Stimulated activated naive CD8-positive, alpha-beta T cell treated with anti-CD3 and anti-CD28 coated beads, Interleukin-15, Interleukin-2, amounts not matched to agents 100 ng/mL and 50 ng/mL, for 24 hours (primary cell): ENCODE measurements around the gene SH3BGRL.
A peak's percentile ranks its signal among the peaks of the same experiment; 100 is the strongest.

Experiments
- H3K27ac Mint-ChIP-seq: one replicate; pipeline ENCODE4 v1.8.0; 2021; ENCODE audit warnings: mild to moderate bottlenecking, mixed read lengths
- H3K27me3 Mint-ChIP-seq: one replicate; pipeline ENCODE4 v1.8.0; 2021; ENCODE audit warnings: mixed read lengths
- H3K36me3 Mint-ChIP-seq: one replicate; pipeline ENCODE4 v1.8.0; 2021; ENCODE audit warnings: low read depth, mixed read lengths
- H3K4me1 Mint-ChIP-seq: one replicate; pipeline ENCODE4 v1.8.0; 2021; ENCODE audit warnings: low read depth, mixed read lengths
- H3K4me3 Mint-ChIP-seq: one replicate; pipeline ENCODE4 v1.8.0; 2021; ENCODE audit warnings: mild to moderate bottlenecking, mixed read lengths
- H3K9me3 Mint-ChIP-seq: one replicate; pipeline ENCODE4 v1.8.0; 2021; ENCODE audit warnings: mixed read lengths

Gene SH3BGRL

GRCh38 chrX:81201671-81202455, at the start of gene SH3BGRL, which contains the start of gene HMGN5:
Gene SH3BGRL (plus strand): TSS chrX:81202102. CDS start chrX:81202201, 99 bp downstream.
Gene HMGN5 (minus strand): TSS chrX:81201913. CDS start chrX:81121549, 80,364 bp downstream.
- Mint-ChIP-seq H3K27me3 (no peaks in the 10 kb centered on the region), H3K4me3 (peak within 1 kb of the TSS; percentile 99), H3K36me3 (peaks cover 15% of the 10 kb centered on the region), H3K9me3 (no peaks in the 10 kb centered on the region), H3K4me1 (peaks cover 53% of the 10 kb centered on the region), H3K27ac (peak within 1 kb of the TSS; percentile 99)

GRCh38 chrX:81168391-81168790, 33.5 kb upstream of the SH3BGRL start:
- no peaks in the 10 kb centered on the region for H3K36me3 Mint-ChIP-seq
- H3K9me3 Mint-ChIP-seq = no peaks in the 10 kb centered on the region
- H3K4me3 Mint-ChIP-seq = no peak overlapping the region
- H3K4me1 Mint-ChIP-seq = no peaks in the 10 kb centered on the region
- H3K27me3 Mint-ChIP-seq = no peaks in the 10 kb centered on the region
- H3K27ac Mint-ChIP-seq = no peak overlapping the region

- Mint-ChIP-seq H3K36me3 (no peaks in the 10 kb centered on the region), H3K4me3 (no peak overlapping the region), H3K27ac (no peak overlapping the region)
These were observed 27.6 kb upstream of the SH3BGRL start for GRCh38 chrX:81174286-81174685.

GRCh38 chrX:81195259-81195658, 6.6 kb upstream of the SH3BGRL start:
- no peak overlapping the region for H3K4me3 Mint-ChIP-seq
- peaks cover 6% of the 10 kb centered on the region for H3K4me1 Mint-ChIP-seq
- no peaks in the 10 kb centered on the region for H3K9me3 Mint-ChIP-seq
- H3K27me3 Mint-ChIP-seq = no peaks in the 10 kb centered on the region
- no peaks in the 10 kb centered on the region for H3K36me3 Mint-ChIP-seq
- no peak overlapping the region for H3K27ac Mint-ChIP-seq

More at GRCh38 chrX:81174286-81174685, 27.6 kb upstream of the SH3BGRL start:
- no peaks in the 10 kb centered on the region for H3K4me1 Mint-ChIP-seq
- H3K27me3 Mint-ChIP-seq = no peaks in the 10 kb centered on the region
- no peaks in the 10 kb centered on the region for H3K9me3 Mint-ChIP-seq

GRCh38 chrX:81195712-81196111, 6.2 kb upstream of the SH3BGRL start:
- Mint-ChIP-seq H3K36me3 (no peaks in the 10 kb centered on the region), H3K27ac (no peak overlapping the region), H3K4me3 (no peak overlapping the region)

GRCh38 chrX:81201071-81201470, 831 bp upstream of the SH3BGRL start:
- peaks cover 9% of the 10 kb centered on the region for H3K36me3 Mint-ChIP-seq
- H3K4me1 Mint-ChIP-seq = peaks cover 45% of the 10 kb centered on the region
- H3K9me3 Mint-ChIP-seq = no peaks in the 10 kb centered on the region

More at GRCh38 chrX:81195712-81196111, 6.2 kb upstream of the SH3BGRL start:
- Mint-ChIP-seq H3K27me3 (no peaks in the 10 kb centered on the region), H3K4me1 (peaks cover 6% of the 10 kb centered on the region), H3K9me3 (no peaks in the 10 kb centered on the region)

GRCh38 chrX:81202456-81202819, 536 bp downstream of the SH3BGRL start:
- no peaks in the 10 kb centered on the region for H3K27me3 Mint-ChIP-seq
- H3K4me1 Mint-ChIP-seq = peaks cover 56% of the 10 kb centered on the region
- peak overlapping the region; percentile 99 for H3K27ac Mint-ChIP-seq
- H3K9me3 Mint-ChIP-seq = no peaks in the 10 kb centered on the region
- peaks cover 18% of the 10 kb centered on the region for H3K36me3 Mint-ChIP-seq
- peak overlapping the region; percentile 99 for H3K4me3 Mint-ChIP-seq

More at GRCh38 chrX:81201071-81201470, 831 bp upstream of the SH3BGRL start:
- Mint-ChIP-seq H3K27ac (peak overlapping the region; percentile 99), H3K4me3 (peak overlapping the region; percentile 99), H3K27me3 (no peaks in the 10 kb centered on the region)

GRCh38 chrX:81202943-81203342, 1.0 kb downstream of the SH3BGRL start:
- peaks cover 22% of the 10 kb centered on the region for H3K36me3 Mint-ChIP-seq
- peak overlapping the region; percentile 99 for H3K27ac Mint-ChIP-seq
- peak overlapping the region; percentile 99 for H3K4me3 Mint-ChIP-seq
- no peaks in the 10 kb centered on the region for H3K9me3 Mint-ChIP-seq
- peaks cover 60% of the 10 kb centered on the region for H3K4me1 Mint-ChIP-seq
- no peaks in the 10 kb centered on the region for H3K27me3 Mint-ChIP-seq

GRCh38 chrX:81205551-81205950, 3.6 kb downstream of the SH3BGRL start:
- Mint-ChIP-seq H3K4me3 (no peak overlapping the region), H3K36me3 (peaks cover 22% of the 10 kb centered on the region), H3K27ac (no peak overlapping the region), H3K9me3 (no peaks in the 10 kb centered on the region), H3K4me1 (peaks cover 65% of the 10 kb centered on the region), H3K27me3 (no peaks in the 10 kb centered on the region)

- H3K36me3 Mint-ChIP-seq = peaks cover 27% of the 10 kb centered on the region
- peaks cover 58% of the 10 kb centered on the region for H3K4me1 Mint-ChIP-seq
- no peaks in the 10 kb centered on the region for H3K9me3 Mint-ChIP-seq
- no peaks in the 10 kb centered on the region for H3K27me3 Mint-ChIP-seq
- no peak overlapping the region for H3K4me3 Mint-ChIP-seq
- no peak overlapping the region for H3K27ac Mint-ChIP-seq
These were observed 4.6 kb downstream of the SH3BGRL start for GRCh38 chrX:81206476-81206875.

GRCh38 chrX:81208916-81209315, 7.0 kb downstream of the SH3BGRL start:
- Mint-ChIP-seq H3K27ac (no peak overlapping the region), H3K4me3 (no peak overlapping the region), H3K9me3 (no peaks in the 10 kb centered on the region), H3K36me3 (peaks cover 38% of the 10 kb centered on the region), H3K4me1 (peaks cover 48% of the 10 kb centered on the region), H3K27me3 (no peaks in the 10 kb centered on the region)

GRCh38 chrX:81215685-81216084, 13.8 kb downstream of the SH3BGRL start:
- H3K27me3 Mint-ChIP-seq = no peaks in the 10 kb centered on the region
- no peak overlapping the region for H3K4me3 Mint-ChIP-seq
- peaks cover 28% of the 10 kb centered on the region for H3K36me3 Mint-ChIP-seq
- H3K9me3 Mint-ChIP-seq = no peaks in the 10 kb centered on the region
- peaks cover 34% of the 10 kb centered on the region for H3K4me1 Mint-ChIP-seq
- H3K27ac Mint-ChIP-seq = no peak overlapping the region

GRCh38 chrX:81229229-81229628, 27.3 kb downstream of the SH3BGRL start:
- Mint-ChIP-seq H3K9me3 (no peaks in the 10 kb centered on the region), H3K27ac (no peak overlapping the region), H3K36me3 (peaks cover 5% of the 10 kb centered on the region), H3K27me3 (no peaks in the 10 kb centered on the region), H3K4me3 (no peak overlapping the region), H3K4me1 (peaks cover 17% of the 10 kb centered on the region)

GRCh38 chrX:81229901-81230300, 28.0 kb downstream of the SH3BGRL start:
- Mint-ChIP-seq H3K27ac (no peak overlapping the region), H3K36me3 (peaks cover 5% of the 10 kb centered on the region), H3K27me3 (no peaks in the 10 kb centered on the region), H3K4me1 (peaks cover 17% of the 10 kb centered on the region), H3K9me3 (no peaks in the 10 kb centered on the region), H3K4me3 (no peak overlapping the region)

- no peaks in the 10 kb centered on the region for H3K9me3 Mint-ChIP-seq
- H3K27me3 Mint-ChIP-seq = no peaks in the 10 kb centered on the region
- no peak overlapping the region for H3K27ac Mint-ChIP-seq
- H3K4me1 Mint-ChIP-seq = peaks cover 17% of the 10 kb centered on the region
- no peak overlapping the region for H3K4me3 Mint-ChIP-seq
- H3K36me3 Mint-ChIP-seq = peaks cover 12% of the 10 kb centered on the region
These were observed 29.6 kb downstream of the SH3BGRL start for GRCh38 chrX:81231476-81231875.

- Mint-ChIP-seq H3K27ac (no peak overlapping the region), H3K36me3 (peaks cover 20% of the 10 kb centered on the region), H3K4me3 (no peak overlapping the region), H3K27me3 (no peaks in the 10 kb centered on the region), H3K4me1 (peaks cover 17% of the 10 kb centered on the region), H3K9me3 (no peaks in the 10 kb centered on the region)
These were observed 30.3 kb downstream of the SH3BGRL start for GRCh38 chrX:81232218-81232617.
